OCI-LY7 (cell line): ENCODE results near the gene C19orf81. TPM values are rescaled to one million over a fixed set of nuclear protein-coding genes. Genes with fewer than 3 reads are reported as not detected.

Experiments
- BruUV-seq: library from RNA; stranded (reverse); fragments of 400-500 nt; replicated peaks from 2 replicates; lab custom pipeline; 2021; lab: Mats Ljungman, UMichigan
- CTCF ChIA-PET: fragments of 300-600 bp; sonication (Branson Sonifier 250); formaldehyde crosslinking; loops from one replicate; lab custom pipeline; 2022; ENCODE audit warnings: antibody characterized with exemption; ENCODE audit not compliant: unreplicated experiment; lab: Charles Lee
- POLR2A ChIA-PET: fragments of 300-600 bp; sonication (Branson Sonifier 250); formaldehyde crosslinking; loops from one replicate; lab custom pipeline; 2022; ENCODE audit warnings: antibody characterized with exemption; lab: Charles Lee
- DNase-seq: peaks from one replicate; pipeline ENCODE4 v3.0.0-alpha.2; 2015; ENCODE audit warnings: low spot score
- H2AFZ ChIP-seq: fragments of 200-600 bp; sonication (generic), shearing (Covaris generic); 2 replicates; pipeline ENCODE4 v1.6.1; 2014; ENCODE audit warnings: mild to moderate bottlenecking, antibody characterized with exemption, low read length, moderate library complexity
- H3K27ac ChIP-seq: fragments of 200-600 bp; sonication (generic); 2 replicates; pipeline ENCODE4 v1.5.1; 2014; ENCODE audit warnings: mixed run types, low read depth, mild to moderate bottlenecking, moderate library complexity, low read length, inconsistent platforms; ENCODE audit not compliant: poor library complexity, severe bottlenecking
- H3K36me3 ChIP-seq: fragments of 200-600 bp; sonication (generic); 2 replicates; pipeline ENCODE4 v1.6.1; 2014; ENCODE audit warnings: mild to moderate bottlenecking, antibody characterized with exemption, low read length, moderate library complexity, mixed read lengths; ENCODE audit not compliant: insufficient read depth
- H3K4me1 ChIP-seq: fragments of 200-600 bp; sonication (generic); 2 replicates; pipeline ENCODE4 v1.5.1; 2014; ENCODE audit warnings: mild to moderate bottlenecking, low read length; ENCODE audit not compliant: insufficient read depth, poor library complexity, severe bottlenecking
- H3K4me2 ChIP-seq: fragments of 200-600 bp; sonication (generic); 2 replicates; pipeline ENCODE4 v1.6.1; 2014; ENCODE audit warnings: mild to moderate bottlenecking, low read length
- H3K4me3 ChIP-seq: fragments of 200-600 bp; sonication (generic); 2 replicates; pipeline ENCODE4 v1.5.1; 2014; ENCODE audit warnings: mild to moderate bottlenecking, low read depth, low read length; ENCODE audit not compliant: poor library complexity, severe bottlenecking
- H3K79me2 ChIP-seq: fragments of 200-600 bp; sonication (generic); 2 replicates; pipeline ENCODE4 v1.6.1; 2016; ENCODE audit warnings: low read depth, mild to moderate bottlenecking, low read length, moderate library complexity, mixed read lengths; ENCODE audit not compliant: insufficient read depth
- H3K9me2 ChIP-seq: fragments of 200-600 bp; sonication (generic); 2 replicates; pipeline ENCODE4 v1.6.1; 2016; ENCODE audit warnings: mild to moderate bottlenecking, low read length, mixed read lengths; ENCODE audit not compliant: insufficient read depth
- H3K9me3 ChIP-seq: fragments of 200-600 bp; sonication (generic); 2 replicates; pipeline ENCODE4 v1.6.1; 2014; ENCODE audit warnings: mild to moderate bottlenecking, mixed run types, low read length, mixed read lengths
- H4K20me1 ChIP-seq: fragments of 200-600 bp; sonication (generic); 2 replicates; pipeline ENCODE4 v1.6.1; 2014; ENCODE audit warnings: mild to moderate bottlenecking, antibody characterized with exemption, low read length, moderate library complexity, mixed read lengths; ENCODE audit not compliant: insufficient read depth
- CTCF ChIP-seq: fragments of 200-600 bp; sonication (generic); conservative IDR thresholded peaks from 2 replicates; pipeline ENCODE4 v1.5.1; 2014; ENCODE audit warnings: mild to moderate bottlenecking, antibody characterized with exemption, low read length, moderate library complexity, mixed read lengths
- EZH2phosphoT487 ChIP-seq: fragments of 200-600 bp; sonication (generic); IDR thresholded peaks from 2 replicates; pipeline ENCODE4 v1.6.1; 2018; ENCODE audit warnings: low read depth, borderline replicate concordance, mild to moderate bottlenecking, mixed run types, antibody characterized with exemption, low read length, moderate library complexity, mixed read lengths
- intact Hi-C: fragments of 100-400 bp; cut with micrococcal nuclease; formaldehyde crosslinking; loops from one replicate; pipeline ENCODE4 v1.10.0; 2022; ENCODE audit not compliant: unreplicated experiment
- total RNA-seq, 2 experiments: library from RNA; depleted of rRNA in 1 of 2; stranded (reverse); fragments of >200 nt in 1 of 2; shearing (Covaris generic) in 1 of 2; gene quantifications; 2 replicates each; pipeline ENCODE4 v1.2.3, GENCODE V29; 2014 to 2022

The C19orf81 gene
- total RNA-seq, 2 experiments from 2014 or later = 11.4 to 20.0 TPM

- Histone ChIP-seq H3K9me2 (no peaks in the 10 kb centered on the region), H3K36me3 (no peaks in the 10 kb centered on the region), H3K27ac (no peak overlapping the region), H4K20me1 (no peaks in the 10 kb centered on the region), H2AFZ (no peak overlapping the region), H3K9me3 (peaks cover 11% of the 10 kb centered on the region; the same call in 1 of the 2 replicates), H3K4me1 (no peaks in the 10 kb centered on the region), H3K4me3 (no peak overlapping the region), H3K4me2 (no peak overlapping the region), H3K79me2 (no peaks in the 10 kb centered on the region)
- DNase-seq = no peak
- TF ChIP-seq EZH2phosphoT487 = no peak
- no peak for TF ChIP-seq CTCF
- intact Hi-C loops = no loop called here
- ChIA-PET POLR2A (no interaction called here), CTCF (no interaction called here)
- no TSS peak for BruUV-seq
Observed at GRCh38 chr19:50629801-50630200, 19.4 kb upstream of the C19orf81 start.

- Histone ChIP-seq H3K79me2 (no peaks in the 10 kb centered on the region), H2AFZ (no peak overlapping the region), H3K27ac (no peak overlapping the region), H3K4me1 (no peaks in the 10 kb centered on the region), H3K4me3 (no peak overlapping the region), H3K4me2 (no peak overlapping the region), H3K9me3 (peaks cover 11% of the 10 kb centered on the region; the same call in 1 of the 2 replicates), H3K9me2 (no peaks in the 10 kb centered on the region), H3K36me3 (no peaks in the 10 kb centered on the region), H4K20me1 (no peaks in the 10 kb centered on the region)
- POLR2A ChIA-PET = no interaction called here
- DNase-seq = no peak
- no TSS peak for BruUV-seq
- intact Hi-C loops = no loop called here
- CTCF ChIA-PET = no interaction called here
- TF ChIP-seq CTCF = peak; percentile 51
- no peak for TF ChIP-seq EZH2phosphoT487
Observed at GRCh38 chr19:50632151-50632835, 17.0 kb upstream of the C19orf81 start.

- BruUV-seq = no TSS peak
- CTCF ChIA-PET = no interaction called here
- H3K4me2 ChIP-seq = no peak overlapping the region
- no peak overlapping the region for H3K4me3 ChIP-seq
- intact Hi-C loops = no loop called here
- no peaks in the 10 kb centered on the region for H3K36me3 ChIP-seq
- H3K79me2 ChIP-seq = no peaks in the 10 kb centered on the region
- H4K20me1 ChIP-seq = no peaks in the 10 kb centered on the region
- H2AFZ ChIP-seq = no peak overlapping the region
- no peak overlapping the region for H3K27ac ChIP-seq
- POLR2A ChIA-PET = no interaction called here
- peaks cover 11% of the 10 kb centered on the region; the same call in 1 of the 2 replicates for H3K9me3 ChIP-seq
- no peaks in the 10 kb centered on the region for H3K9me2 ChIP-seq
- no peak for DNase-seq
- no peaks in the 10 kb centered on the region for H3K4me1 ChIP-seq
- no peak for TF ChIP-seq CTCF
- no peak for TF ChIP-seq EZH2phosphoT487
Observed at GRCh38 chr19:50633359-50633758, 15.9 kb upstream of the C19orf81 start.
